CD4-positive, alpha-beta T cell treated with Interferon gamma for 1 hour (primary cell): ENCODE data around the gene KIAA1191.

Source experiments
- DNase-seq: peaks from one replicate; pipeline ENCODE4 v3.0.0-alpha.2; 2020

KIAA1191 gene

GRCh38 chr5:176365351-176366231 lies 4.0 kb upstream of the KIAA1191 start, which contains the start of gene ARL10:
ARL10 (plus strand) TSS chr5:176365487; CDS start chr5:176365564, 77 bp downstream.
- peak; percentile 32 for DNase-seq

GRCh38 chr5:176364765-176365350 lies 3.3 kb upstream of the KIAA1191 start:
- no peak for DNase-seq

GRCh38 chr5:176362233-176362490 lies 598 bp upstream of the KIAA1191 start:
- DNase-seq: no peak

DNA sequence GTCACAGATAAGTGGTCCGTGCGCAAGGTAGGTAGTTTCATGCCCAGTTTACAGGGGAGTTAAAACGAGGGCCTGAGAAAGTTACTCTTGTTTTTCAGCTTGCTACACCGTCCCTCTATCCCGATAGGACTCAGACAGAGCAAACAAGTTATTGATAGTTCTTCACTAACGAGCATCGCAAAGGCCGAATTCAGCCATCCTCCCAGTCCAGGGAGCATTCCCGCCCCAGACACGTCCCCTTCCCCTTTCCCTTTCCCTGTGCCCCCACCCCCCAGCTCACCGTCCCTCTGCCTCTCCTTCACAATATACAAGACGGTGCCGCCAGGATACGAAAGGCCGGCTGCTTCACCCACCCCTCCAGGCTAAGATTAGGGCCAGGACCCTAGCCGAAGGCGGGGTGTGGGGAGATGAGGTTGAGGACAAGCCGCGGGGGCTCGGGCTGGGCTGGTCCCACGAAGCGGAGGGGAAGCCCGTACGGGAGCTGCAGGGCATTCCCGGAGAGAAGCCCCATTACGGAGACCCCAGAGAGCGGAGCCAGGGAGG lies 599 bp downstream of the KIAA1191 start:
- no peak for DNase-seq

DNA sequence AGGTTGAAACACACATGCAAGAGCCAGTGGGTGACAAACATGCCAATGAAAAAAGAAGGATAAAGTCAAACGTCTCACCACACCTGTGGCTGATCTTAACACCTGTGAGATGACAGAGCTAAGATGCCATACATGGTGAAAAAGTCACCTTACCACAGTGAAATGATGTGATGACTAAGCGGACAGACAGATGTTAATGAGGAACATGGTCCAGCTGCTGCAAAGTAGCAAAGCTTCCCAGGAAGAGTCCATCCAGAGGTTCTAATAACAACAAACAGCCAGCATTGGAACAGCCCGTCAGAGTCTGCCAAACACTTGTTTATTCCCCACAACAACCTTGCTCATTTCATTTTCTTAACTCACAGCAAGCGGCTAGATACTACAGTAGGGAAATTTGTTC lies 1.9 kb downstream of the KIAA1191 start:
- no peak for DNase-seq

- DNase-seq: no peak
Observed at GRCh38 chr5:176356179-176356566, 5.4 kb downstream of the KIAA1191 start.

DNA sequence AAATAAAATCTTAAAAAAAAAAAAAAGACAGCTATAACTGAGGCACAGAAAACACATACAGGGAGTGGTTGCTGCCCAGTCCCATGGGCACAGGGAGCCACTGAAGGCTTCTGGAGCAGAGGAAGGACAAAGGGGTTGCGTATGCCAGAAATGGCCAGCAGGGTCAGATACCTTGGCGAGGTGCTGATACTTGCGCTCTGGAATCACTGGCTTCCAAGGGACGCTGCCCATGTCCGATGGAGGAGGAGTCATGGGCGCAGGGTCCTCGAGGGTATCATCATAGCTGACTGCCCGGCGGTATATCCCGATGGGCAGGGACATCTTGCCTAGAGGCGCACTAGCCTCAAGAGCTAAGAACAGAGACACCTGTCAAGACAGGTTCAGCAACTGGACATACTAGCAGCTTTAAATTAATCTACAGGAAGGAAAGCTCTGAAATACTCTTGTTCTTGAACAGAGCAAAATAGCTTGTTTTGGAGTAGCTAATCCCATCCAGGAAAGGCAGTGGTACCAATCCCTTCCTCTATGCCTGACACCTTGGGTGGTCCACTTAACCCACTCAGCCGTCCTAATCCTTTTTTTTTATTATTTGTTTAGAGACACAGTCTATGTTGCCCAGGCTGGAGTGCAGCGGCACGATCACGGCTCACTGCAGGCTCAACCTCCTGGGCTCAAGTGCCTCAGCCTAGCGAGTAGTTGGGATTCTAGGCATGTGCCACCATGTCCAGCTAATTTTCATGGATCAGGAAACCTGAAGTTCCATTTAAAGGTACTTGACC lies 6.0 kb downstream of the KIAA1191 start:
- DNase-seq: no peak

DNA sequence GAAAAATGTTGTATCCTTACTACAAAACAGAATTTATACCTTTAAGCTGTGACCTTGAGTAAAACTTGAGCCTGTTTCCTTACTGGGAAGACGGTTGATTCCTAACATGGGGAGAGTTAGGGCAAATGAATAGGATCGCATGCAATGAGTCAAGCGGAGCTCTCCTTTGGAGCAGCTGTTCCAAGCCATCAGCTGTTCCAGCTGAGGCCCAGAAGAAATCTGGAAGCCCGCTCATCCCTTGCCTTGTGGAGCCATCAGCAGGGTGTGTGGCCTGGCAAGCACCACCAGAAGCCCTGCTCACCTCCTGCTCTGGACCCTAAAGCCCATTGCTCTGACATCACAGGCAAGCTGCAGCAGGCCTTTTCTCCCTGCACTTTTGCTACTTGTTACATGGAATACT lies 8.0 kb downstream of the KIAA1191 start:
- DNase-seq: no peak

DNA sequence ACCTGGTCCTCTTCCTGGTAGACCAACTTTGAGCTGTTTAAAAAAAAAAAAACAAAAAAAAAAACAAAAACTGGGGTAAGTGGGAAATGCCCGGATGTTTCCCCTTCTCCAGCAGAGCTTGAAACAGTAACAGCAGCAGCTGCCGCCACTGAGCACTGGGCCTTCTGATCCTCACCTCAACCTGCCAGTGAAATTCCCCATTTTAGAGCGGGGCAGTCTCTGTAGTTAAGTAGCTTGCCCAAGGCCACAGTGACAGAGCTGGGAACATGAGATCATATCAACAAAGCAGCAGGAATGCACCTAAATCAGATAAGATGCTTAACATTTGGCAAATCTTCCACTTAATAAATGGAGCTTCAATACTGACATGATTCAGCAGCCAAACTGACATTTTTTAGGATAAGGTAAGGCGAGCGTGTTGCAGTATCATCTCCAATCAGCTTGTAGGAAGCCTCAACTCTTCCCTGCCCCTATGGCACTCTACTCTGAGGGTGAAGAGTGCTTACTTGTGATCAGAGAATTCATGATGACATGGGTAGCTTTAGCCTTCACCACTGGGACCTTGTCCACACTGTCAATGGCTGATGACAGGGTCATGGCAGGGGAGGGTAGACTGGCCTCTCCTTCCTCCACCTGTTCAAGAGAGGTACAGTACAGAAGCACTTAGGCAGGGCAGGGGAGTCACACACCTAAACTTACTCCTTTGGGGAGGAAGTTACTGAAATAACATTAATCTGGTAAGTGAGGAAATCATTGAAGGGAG lies 9.3 kb downstream of the KIAA1191 start:
- DNase-seq: no peak

DNA sequence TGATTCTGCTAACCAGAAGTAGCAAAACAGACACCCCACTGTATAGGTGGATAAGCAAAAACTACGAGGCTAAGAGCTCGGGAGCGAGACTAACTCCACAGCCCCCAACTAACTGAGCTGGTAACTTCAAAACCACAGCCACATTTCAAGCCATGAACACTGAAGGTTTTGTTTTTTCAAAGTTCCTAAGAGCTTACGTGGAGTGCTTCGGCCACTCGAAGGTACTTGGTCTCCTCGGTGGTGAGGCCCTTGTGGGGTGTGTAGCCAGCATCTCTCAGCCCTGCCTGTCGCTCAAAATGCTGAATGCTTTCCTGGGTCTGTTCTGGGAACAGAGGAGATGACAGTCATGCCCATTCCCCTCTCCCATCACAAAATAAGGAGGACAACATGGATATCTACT lies 11.1 kb downstream of the KIAA1191 start:
- no peak for DNase-seq

- no peak for DNase-seq
Observed at GRCh38 chr5:176342766-176343458, 18.7 kb downstream of the KIAA1191 start.

DNA sequence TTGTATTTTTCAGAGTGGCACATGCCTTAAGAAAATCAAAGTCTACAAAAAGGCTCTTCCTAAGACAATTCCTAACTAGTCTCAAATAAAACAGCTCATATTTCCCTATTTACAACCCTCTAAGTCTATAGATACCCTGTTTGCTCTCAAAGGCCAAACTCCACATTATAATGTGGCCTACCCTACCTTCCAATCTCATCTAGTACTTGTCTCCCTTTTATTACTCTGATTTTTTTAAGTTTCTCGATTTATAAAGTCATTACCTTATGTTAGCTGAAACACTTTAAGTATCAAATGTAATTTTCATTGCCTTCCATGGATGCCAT lies 19.4 kb downstream of the KIAA1191 start:
- DNase-seq: no peak

DNA sequence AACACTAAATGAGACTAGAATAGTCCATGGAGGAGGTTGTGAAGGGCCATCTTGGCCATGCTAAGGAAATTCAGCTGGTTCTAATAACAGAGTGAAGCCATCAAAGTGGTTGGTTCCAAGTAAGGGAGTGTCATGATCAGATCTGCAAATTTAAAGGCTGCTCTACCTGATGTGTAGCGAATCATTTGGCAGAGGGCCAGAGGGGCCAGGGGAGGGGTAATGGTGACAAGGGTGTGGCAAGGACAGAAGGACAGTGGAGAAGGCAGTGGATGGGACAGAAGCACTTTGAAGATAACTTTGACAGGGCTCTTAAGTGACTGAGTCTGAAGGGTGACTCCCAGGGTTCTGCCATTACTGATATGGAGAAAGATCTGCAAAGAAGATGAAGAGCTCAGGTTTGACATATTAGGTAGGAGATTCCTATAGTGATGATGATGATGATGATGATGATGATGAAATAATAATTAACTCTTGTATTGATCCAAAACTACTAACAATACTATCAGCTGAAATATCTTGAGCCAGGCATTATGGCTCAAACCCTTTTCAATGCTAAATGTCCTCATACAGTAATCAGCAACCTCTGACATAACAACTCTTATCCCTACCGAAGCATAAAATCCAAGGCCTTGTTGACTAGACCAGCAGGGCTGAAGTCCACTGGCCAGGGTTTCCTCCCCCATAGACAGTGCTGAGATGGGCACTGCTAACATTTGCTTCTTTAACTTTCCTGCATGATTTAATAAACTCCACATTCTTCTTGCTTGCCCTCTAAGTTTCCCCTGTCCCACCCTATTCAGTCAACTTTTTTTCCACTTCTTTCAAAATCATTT lies 20.0 kb downstream of the KIAA1191 start:
- no peak for DNase-seq

- no peak for DNase-seq
Observed at GRCh38 chr5:176339304-176339703, 22.3 kb downstream of the KIAA1191 start.

DNA sequence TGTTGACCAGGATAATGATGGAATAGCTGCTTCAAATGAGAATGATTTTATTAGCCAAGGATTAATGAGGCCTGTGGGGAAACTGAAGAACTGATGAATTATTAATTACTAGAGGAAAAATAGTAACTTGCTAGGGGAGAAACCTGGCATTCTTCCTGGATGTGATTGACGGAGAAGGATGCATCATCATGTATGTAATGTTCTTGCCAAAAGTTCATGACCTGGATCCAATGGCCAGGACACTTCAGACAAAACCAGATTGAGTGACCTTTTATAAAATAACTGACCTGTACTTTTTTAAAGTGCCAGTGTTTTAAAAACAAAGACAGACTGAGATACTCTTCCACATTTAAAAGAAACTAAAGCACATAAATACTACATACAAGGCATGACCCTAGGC lies 23.7 kb downstream of the KIAA1191 start:
- DNase-seq: no peak

- DNase-seq: no peak
Observed at GRCh38 chr5:176334031-176334770, 27.4 kb downstream of the KIAA1191 start.

- no peak for DNase-seq
Observed at GRCh38 chr5:176320577-176320976, 41.0 kb downstream of the KIAA1191 start.

DNA sequence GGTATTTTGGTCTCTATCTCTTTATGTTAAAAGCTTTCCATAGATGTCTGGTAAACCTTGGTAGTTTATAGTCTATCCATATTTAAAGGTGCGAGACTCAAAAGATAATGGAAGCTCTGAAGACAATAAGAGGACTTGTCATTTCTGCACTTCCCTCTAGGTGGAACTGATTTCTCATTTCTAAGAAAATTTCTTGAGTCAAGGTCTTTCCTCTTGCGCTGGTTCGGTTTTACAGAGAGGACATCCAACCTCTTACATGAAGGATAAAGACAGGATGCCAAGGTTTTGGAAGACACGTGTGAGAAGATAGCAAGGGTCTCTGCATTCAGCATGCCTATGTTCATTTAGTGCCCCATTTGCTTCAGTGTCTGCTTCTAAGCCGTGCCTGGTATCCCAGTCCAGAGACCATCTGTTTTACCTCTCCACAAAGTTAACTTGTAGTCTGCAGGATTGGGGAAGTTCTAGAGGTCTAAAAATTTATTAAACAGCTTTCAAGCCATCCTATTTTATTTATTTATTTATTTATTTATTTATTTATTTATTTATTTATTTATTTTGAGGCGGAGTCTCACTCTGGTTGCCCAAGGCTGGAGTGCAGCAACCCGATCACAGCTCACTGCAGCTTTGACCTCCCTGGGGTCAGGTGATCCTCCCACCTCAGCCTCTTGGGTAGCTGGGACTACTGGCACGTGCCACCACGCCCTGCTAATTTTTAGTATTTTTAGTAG lies 41.6 kb downstream of the KIAA1191 start:
- no peak for DNase-seq

GRCh38 chr5:176317534-176318374 lies 43.8 kb downstream of the KIAA1191 start:
- DNase-seq: no peak
